Activated CD8-positive, alpha-beta T cell treated with anti-CD3 and anti-CD28 coated beads, Interleukin-2, amount 10 ng/mL, durations not matched to agents 7 days and 5 days (primary cell): Measurements from ENCODE around the gene SUN2. TPM values are rescaled to one million over a fixed set of nuclear protein-coding genes. Genes with fewer than 3 reads are reported as not detected.

Source experiments
- ATAC-seq: fragments of 150-1000 bp; cut with Tn5 transposase; one replicate; pipeline ENCODE4 v1.10.0; 2021; ENCODE audit warnings: moderate library complexity
- CTCF ChIA-PET: fragments of 350-600 bp; sonication (Branson Sonifier 250); formaldehyde crosslinking; loops from one replicate; lab custom pipeline; 2021; ENCODE audit warnings: antibody characterized with exemption; lab: Charles Lee
- POLR2A ChIA-PET: fragments of 350-600 bp; sonication (Branson Sonifier 250); formaldehyde crosslinking; loops from one replicate; lab custom pipeline; 2021; ENCODE audit warnings: antibody characterized with exemption; lab: Charles Lee
- DNase-seq: peaks from one replicate; pipeline ENCODE4 v3.0.0-alpha.2; 2020
- H3K27ac Mint-ChIP-seq: one replicate; pipeline ENCODE4 v1.8.0; 2021; ENCODE audit warnings: mild to moderate bottlenecking, mixed read lengths
- H3K27me3 Mint-ChIP-seq: one replicate; pipeline ENCODE4 v1.8.0; 2021; ENCODE audit warnings: low read depth, mixed read lengths
- H3K36me3 Mint-ChIP-seq: one replicate; pipeline ENCODE4 v1.8.0; 2021; ENCODE audit warnings: low read depth, mixed read lengths
- H3K4me1 Mint-ChIP-seq: one replicate; pipeline ENCODE4 v1.8.0; 2021; ENCODE audit warnings: low read depth, mixed read lengths
- H3K4me3 Mint-ChIP-seq: one replicate; pipeline ENCODE4 v1.8.0; 2021; ENCODE audit warnings: mild to moderate bottlenecking, mixed read lengths
- H3K9me3 Mint-ChIP-seq: one replicate; pipeline ENCODE4 v1.8.0; 2022; ENCODE audit warnings: mixed read lengths; ENCODE audit not compliant: insufficient read depth
- total RNA-seq, 2 experiments: library from RNA; stranded (reverse); gene quantifications; one replicate each; pipeline ENCODE4 v1.2.3, GENCODE V29; 2021

The SUN2 gene
- total RNA-seq, 2 experiments from 2014 or later: 481 to 482 TPM

DNA sequence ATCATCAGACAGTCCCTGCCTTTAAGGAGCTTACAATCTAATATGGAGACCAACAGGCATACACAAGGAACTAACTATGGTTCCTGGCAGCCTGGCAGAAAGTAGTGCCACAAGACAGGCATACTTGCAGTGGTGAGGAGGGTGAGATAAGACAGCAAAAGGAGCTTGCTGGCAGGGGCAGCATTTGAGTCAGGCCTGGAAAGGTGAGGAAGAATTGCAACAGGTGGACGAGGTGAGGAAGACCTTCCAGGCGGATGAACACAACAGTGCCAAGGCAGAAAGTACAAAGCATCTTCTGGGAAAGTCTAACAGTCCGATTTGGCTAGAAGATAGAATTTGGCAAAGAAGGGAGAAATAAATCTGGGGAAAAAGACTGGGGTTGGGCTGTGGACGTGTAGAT, 33.8 kb upstream of the SUN2 start:
- no peaks in the 10 kb centered on the region for H3K27me3 Mint-ChIP-seq
- POLR2A ChIA-PET: no interaction called here
- CTCF ChIA-PET: interaction anchor here (0.8 to 1.6 kb wide), 2 partner anchors 21 to 23 kb away, joined by 3 read pairs; no protein-coding TSS in a partner anchor
- H3K9me3 Mint-ChIP-seq: no peaks in the 10 kb centered on the region
- H3K4me3 Mint-ChIP-seq: no peak overlapping the region
- DNase-seq (no peak), ATAC-seq (no peak)
- H3K36me3 Mint-ChIP-seq: no peaks in the 10 kb centered on the region
- H3K27ac Mint-ChIP-seq: no peak overlapping the region
- H3K4me1 Mint-ChIP-seq: peaks cover 14% of the 10 kb centered on the region

DNA sequence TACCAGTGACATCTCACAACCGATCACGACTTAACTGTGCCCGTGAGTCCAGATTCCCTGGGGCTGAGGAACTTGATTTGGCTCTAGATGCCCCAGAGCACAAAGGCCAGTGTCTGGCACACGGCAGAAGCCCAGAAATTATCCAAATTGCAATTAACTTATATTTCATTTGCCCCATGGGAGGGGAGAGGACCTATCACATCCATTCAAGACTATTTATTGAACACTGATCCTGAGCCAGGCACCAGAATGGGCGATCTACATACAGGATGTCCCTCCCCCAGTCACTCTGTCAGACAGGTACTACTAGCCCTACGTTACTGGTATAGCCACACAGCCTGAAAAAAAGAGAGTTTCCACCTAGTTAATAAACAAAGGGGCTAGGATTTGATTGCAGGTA, 33.0 kb upstream of the SUN2 start:
- Mint-ChIP-seq H3K27me3 (no peaks in the 10 kb centered on the region), H3K36me3 (no peaks in the 10 kb centered on the region), H3K27ac (no peak overlapping the region), H3K4me3 (no peak overlapping the region), H3K9me3 (no peaks in the 10 kb centered on the region), H3K4me1 (peaks cover 8% of the 10 kb centered on the region)
- ATAC-seq (no peak), DNase-seq (no peak)
- CTCF ChIA-PET: no interaction called here
- POLR2A ChIA-PET: no interaction called here

DNA sequence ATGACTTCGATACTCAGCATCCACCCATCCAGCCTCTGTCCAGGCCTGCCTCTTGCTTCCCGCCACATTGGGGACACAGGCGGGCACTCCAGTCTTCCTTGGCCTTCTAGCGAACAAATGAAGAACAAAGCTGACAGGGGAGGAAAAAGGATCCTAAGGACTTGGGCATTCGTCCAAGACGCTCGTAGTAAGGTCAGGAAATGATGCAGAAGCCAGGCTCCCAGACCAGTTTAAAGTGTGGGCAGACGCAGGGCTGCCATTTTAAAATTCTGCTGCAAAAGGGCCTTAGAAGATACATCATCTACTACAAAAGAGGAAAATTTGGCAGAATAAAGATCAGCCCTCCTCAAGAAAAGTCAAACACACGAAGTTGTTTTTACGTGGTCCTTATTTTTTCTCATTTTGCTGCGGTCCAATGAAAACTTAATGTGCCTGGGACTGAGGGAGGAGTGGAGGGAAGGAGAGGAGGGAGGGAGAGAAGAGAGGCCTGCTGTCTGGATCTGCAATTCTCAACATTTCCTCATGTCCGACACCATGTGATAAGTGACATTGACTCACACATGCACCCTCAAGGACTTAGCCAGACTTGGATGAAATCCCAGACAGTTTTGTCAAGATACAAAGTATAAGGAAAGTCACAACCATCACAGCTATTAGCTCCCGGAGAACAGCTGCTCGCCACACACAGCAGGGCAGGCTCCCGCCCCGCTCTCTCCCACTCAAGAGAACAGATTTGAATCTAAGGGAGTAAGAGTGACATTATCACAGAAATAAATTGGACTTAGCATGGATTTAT, 32.4 kb upstream of the SUN2 start:
- no peak overlapping the region for H3K4me3 Mint-ChIP-seq
- DNase-seq (no peak), ATAC-seq (no peak)
- no peak overlapping the region for H3K27ac Mint-ChIP-seq
- no peaks in the 10 kb centered on the region for H3K36me3 Mint-ChIP-seq
- no peaks in the 10 kb centered on the region for H3K9me3 Mint-ChIP-seq
- H3K4me1 Mint-ChIP-seq: peaks cover 5% of the 10 kb centered on the region
- POLR2A ChIA-PET: no interaction called here
- CTCF ChIA-PET: no interaction called here
- no peaks in the 10 kb centered on the region for H3K27me3 Mint-ChIP-seq

DNA sequence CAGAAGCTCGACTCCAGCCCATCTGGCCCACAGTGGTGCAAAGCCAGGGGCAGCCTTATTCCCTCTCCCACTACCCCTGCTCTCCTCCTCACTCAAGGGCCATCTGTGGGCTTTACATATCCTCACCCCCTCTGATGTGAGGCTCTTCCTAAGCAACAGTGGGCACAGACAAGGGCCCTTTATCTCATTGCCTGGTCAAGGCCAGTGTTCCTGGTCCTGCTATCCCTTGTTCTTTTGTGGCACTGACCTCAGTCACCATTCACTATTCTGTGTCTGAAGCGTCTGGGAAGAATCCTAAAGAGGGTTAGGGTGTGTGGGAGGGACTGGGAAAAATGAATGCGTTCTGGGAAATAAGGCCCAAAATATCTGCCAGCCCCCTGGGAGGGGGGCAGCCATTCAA, 30.8 kb upstream of the SUN2 start:
- no peaks in the 10 kb centered on the region for H3K36me3 Mint-ChIP-seq
- no peak overlapping the region for H3K4me3 Mint-ChIP-seq
- no peaks in the 10 kb centered on the region for H3K27me3 Mint-ChIP-seq
- DNase-seq: no peak
- no peak for ATAC-seq
- H3K27ac Mint-ChIP-seq: no peak overlapping the region
- H3K9me3 Mint-ChIP-seq: no peaks in the 10 kb centered on the region
- H3K4me1 Mint-ChIP-seq: peaks cover 3% of the 10 kb centered on the region
- ChIA-PET POLR2A (no interaction called here), CTCF (no interaction called here)

DNA sequence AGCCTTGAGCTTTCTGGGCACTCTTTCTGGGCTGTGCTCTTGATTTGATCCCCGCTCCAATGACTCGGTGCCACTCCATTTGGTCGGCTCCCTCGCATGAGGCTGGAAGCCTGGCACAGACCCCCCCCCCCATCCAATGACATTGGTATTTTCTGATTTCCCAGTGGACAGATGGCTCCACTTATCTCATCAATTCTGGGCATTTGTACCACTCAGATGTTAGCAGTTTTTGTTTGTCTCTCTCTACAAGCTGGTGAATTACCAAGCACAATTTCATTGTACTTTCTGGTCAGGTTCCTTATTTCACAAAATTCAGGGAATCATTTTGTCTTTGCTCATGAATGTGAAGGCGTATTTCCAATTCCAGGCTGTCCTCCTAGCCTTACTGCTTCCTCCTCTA, 29.1 kb upstream of the SUN2 start:
- Mint-ChIP-seq H3K4me3 (no peak overlapping the region), H3K27ac (no peak overlapping the region), H3K27me3 (no peaks in the 10 kb centered on the region), H3K36me3 (no peaks in the 10 kb centered on the region), H3K4me1 (peaks cover 3% of the 10 kb centered on the region), H3K9me3 (no peaks in the 10 kb centered on the region)
- DNase-seq: no peak
- no peak for ATAC-seq
- POLR2A ChIA-PET: interaction anchor here (1.2 kb wide), 1 partner anchor 14 kb away, joined by 3 read pairs; no protein-coding TSS in a partner anchor
- CTCF ChIA-PET: interaction anchor here (2.2 kb wide), 1 partner anchor 16 kb away, joined by 13 read pairs; no protein-coding TSS in a partner anchor

DNA sequence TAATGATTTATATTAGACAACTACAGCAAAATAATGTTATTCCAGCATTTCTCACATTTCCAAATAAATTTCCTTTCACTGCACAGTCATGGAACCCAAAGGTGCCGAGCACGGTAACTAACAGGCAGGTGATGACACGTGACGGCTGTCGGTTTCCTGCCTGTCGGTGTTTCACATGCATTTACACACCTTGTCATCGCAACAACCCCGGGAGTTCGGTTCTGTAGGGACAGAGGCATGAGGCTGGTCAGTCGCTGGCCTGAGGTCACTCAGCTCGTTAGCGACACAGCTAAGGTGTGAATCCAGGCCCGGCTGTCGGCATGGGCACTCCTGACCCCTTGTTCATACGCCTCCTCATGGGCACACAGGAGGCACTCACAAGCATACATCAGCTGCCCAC, 28.2 kb upstream of the SUN2 start:
- CTCF ChIA-PET: interaction anchor here (1.0 to 2.2 kb wide), 2 partner anchors 15 to 18 kb away, joined by 3 to 13 read pairs; no protein-coding TSS in a partner anchor

DNA sequence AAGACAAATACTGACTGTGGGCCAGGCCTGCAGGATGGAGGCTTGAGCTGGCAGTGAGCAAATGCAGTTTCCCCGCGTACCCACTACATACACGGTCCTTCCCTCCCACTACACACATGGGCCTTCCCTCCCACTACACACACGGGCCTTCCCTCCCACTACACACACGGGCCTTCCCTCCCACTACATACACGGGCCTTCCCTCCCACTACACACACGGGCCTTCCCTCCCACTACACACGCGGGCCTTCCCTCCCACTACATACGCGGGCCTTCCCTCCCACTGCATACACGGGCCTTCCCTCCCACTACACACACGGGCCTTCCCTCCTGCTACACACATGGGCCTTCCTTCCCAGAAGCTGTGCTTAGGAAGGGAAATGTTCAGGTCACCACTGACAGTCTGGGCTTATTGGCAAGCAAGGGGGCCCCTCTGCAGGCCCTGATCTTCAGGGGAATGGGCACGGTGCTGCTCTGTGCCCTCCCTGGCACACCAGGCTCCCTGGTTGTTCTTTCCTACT, 27.4 kb upstream of the SUN2 start:
- no peak overlapping the region for H3K27ac Mint-ChIP-seq
- CTCF ChIA-PET: interaction anchor here (0.9 to 1.0 kb wide), 2 partner anchors 14 to 17 kb away, joined by 3 to 4 read pairs; no protein-coding TSS in a partner anchor
- POLR2A ChIA-PET: no interaction called here

More for the DNA sequence above, 28.2 kb upstream of the SUN2 start:
- DNase-seq: no peak
- POLR2A ChIA-PET: no interaction called here
- H3K27ac Mint-ChIP-seq: no peak overlapping the region
- no peaks in the 10 kb centered on the region for H3K9me3 Mint-ChIP-seq
- H3K36me3 Mint-ChIP-seq: no peaks in the 10 kb centered on the region
- no peaks in the 10 kb centered on the region for H3K27me3 Mint-ChIP-seq
- H3K4me3 Mint-ChIP-seq: no peak overlapping the region
- H3K4me1 Mint-ChIP-seq: peaks cover 3% of the 10 kb centered on the region
- ATAC-seq: no peak

DNA sequence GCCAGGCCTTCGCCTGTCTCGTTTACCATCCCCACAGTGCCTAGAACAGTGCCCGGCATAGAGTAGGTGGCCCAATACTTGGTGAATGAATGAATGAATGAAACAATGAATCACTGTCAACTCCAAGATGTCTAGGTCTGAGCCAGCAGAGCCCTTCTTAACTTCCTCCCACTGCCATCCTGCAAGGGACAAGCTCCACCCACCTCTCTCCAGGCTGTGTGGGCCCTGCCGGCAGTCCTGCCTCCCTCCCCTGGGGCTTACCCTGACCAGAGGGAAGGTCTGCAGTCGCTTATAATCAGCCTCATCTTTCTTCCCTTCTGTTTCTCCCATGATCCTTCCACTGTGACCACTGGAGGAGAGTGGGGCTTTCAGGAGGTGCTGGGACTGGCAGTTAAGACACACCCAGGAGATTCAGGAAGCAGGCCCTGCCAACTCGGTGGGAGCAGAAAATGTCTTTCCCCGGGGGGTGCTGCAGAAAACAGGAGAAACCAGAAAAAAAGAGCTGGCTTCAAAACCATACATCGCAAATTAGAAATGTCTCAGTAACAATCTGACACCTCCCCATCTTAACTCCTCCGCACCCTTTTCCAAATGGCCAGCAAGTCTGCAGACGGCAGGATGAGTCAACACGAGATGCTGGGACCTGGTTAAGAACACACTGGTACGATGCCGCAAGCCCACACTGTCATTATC, 26.8 kb upstream of the SUN2 start:
- no peak overlapping the region for H3K27ac Mint-ChIP-seq
- no peaks in the 10 kb centered on the region for H3K36me3 Mint-ChIP-seq
- POLR2A ChIA-PET: no interaction called here
- ATAC-seq (no peak), DNase-seq (no peak)
- H3K9me3 Mint-ChIP-seq: no peaks in the 10 kb centered on the region
- H3K27me3 Mint-ChIP-seq: no peaks in the 10 kb centered on the region
- CTCF ChIA-PET: interaction anchor here (0.9 kb wide), 1 partner anchor 13 kb away, joined by 4 read pairs; no protein-coding TSS in a partner anchor
- H3K4me1 Mint-ChIP-seq: peaks cover 3% of the 10 kb centered on the region
- no peak overlapping the region for H3K4me3 Mint-ChIP-seq

More for the DNA sequence above, 27.4 kb upstream of the SUN2 start:
- no peaks in the 10 kb centered on the region for H3K27me3 Mint-ChIP-seq
- peaks cover 3% of the 10 kb centered on the region for H3K4me1 Mint-ChIP-seq
- ATAC-seq: no peak
- H3K36me3 Mint-ChIP-seq: no peaks in the 10 kb centered on the region
- DNase-seq: no peak
- H3K4me3 Mint-ChIP-seq: no peak overlapping the region
- H3K9me3 Mint-ChIP-seq: no peaks in the 10 kb centered on the region

DNA sequence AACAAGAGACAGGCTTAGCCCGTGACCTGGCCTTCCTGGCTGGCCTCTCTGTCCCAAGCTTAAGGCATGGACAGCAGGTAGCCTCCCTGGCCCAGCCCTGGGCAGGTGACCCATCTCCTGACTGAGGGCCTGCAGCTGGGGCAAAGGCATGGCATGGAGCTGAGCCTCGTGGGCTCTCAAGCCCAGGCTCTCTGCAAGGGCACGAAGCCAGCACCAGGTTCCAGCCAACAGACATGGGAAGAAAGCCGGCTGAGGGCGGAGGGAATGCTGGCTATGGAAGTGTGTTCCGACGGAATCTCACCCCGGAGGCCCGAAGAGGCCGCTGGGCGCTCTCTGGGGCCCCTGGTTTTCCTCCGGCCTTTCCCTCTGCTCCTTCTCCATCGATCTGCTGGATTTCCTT, 25.2 kb upstream of the SUN2 start:
- DNase-seq: no peak
- peaks cover 3% of the 10 kb centered on the region for H3K4me1 Mint-ChIP-seq
- no peak overlapping the region for H3K27ac Mint-ChIP-seq
- ATAC-seq: no peak
- H3K4me3 Mint-ChIP-seq: no peak overlapping the region
- H3K9me3 Mint-ChIP-seq: no peaks in the 10 kb centered on the region
- no peaks in the 10 kb centered on the region for H3K36me3 Mint-ChIP-seq
- CTCF ChIA-PET: no interaction called here
- POLR2A ChIA-PET: no interaction called here
- no peaks in the 10 kb centered on the region for H3K27me3 Mint-ChIP-seq

DNA sequence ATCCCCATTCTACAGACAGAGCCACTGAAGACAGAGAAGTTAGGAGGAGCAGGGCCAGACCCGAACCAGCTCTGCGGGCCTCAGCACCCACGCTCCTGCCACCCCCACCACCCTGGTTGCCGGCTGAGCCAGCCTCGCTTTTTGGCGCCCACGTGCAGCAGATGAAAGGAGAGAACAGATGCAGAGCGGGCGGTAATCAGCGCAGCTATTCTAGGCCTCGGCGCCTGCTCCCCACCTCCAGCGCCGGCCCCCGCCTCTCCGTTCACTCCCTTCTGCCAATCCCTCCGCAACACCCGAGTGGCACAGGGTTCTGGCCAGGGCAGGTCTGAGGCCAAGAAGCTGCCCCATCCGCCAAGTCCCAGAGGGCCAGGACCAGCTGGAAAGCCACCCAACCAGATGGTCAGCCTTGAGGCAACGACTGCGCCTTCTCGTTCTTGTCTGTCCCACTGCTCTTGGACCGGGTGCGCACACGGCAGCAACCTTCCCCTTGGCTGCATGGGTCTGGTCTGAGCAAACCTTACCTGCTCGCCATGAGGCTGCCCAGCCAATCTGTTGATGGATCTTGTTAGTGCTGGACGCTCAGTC, 21.4 kb upstream of the SUN2 start:
- no peak for DNase-seq
- no peaks in the 10 kb centered on the region for H3K27me3 Mint-ChIP-seq
- peaks cover 10% of the 10 kb centered on the region for H3K4me1 Mint-ChIP-seq
- no peak overlapping the region for H3K4me3 Mint-ChIP-seq
- ChIA-PET POLR2A (no interaction called here), CTCF (no interaction called here)
- H3K9me3 Mint-ChIP-seq: no peaks in the 10 kb centered on the region
- H3K27ac Mint-ChIP-seq: no peak overlapping the region
- ATAC-seq: no peak
- H3K36me3 Mint-ChIP-seq: no peaks in the 10 kb centered on the region

DNA sequence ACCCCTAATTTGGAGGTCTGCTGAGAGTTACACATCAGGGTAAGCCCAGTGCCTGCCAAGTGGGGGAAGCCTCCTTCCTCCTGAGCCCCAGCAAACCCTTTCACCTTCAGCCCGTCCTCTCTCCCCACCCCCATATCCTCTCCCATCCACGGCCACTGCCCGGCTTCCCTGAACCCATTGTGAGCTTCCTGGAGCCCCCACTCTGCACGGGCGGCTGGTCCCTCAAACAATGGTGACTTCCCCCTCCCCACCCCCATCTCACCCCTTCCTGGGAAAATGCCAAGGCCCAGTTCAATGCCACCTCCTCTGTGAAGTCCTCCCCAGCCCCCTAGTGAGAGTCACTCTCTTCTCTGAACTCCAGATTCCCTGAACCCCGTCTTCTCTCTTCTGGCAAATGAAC, 20.3 kb upstream of the SUN2 start:
- no peak overlapping the region for H3K27ac Mint-ChIP-seq
- ChIA-PET CTCF (interaction anchor here (2.3 kb wide), 1 partner anchor 10 kb away, joined by 8 read pairs; no protein-coding TSS in a partner anchor), POLR2A (no interaction called here)
- ATAC-seq (no peak), DNase-seq (no peak)
- peaks cover 9% of the 10 kb centered on the region for H3K4me1 Mint-ChIP-seq
- no peaks in the 10 kb centered on the region for H3K9me3 Mint-ChIP-seq
- H3K4me3 Mint-ChIP-seq: no peak overlapping the region
- no peaks in the 10 kb centered on the region for H3K36me3 Mint-ChIP-seq
- H3K27me3 Mint-ChIP-seq: no peaks in the 10 kb centered on the region
